Kidney epithelial cell (primary cell): ENCODE measurements around the gene DCN. TPM values are rescaled to one million over a fixed set of nuclear protein-coding genes. Genes with fewer than 3 reads are reported as not detected.
A peak's percentile ranks its signal among the peaks of the same experiment; 100 is the strongest.

Source experiments
- DNase-seq: peaks from one replicate; pipeline ENCODE4 v3.0.0-alpha.2; 2010; ENCODE audit warnings: low read depth
- H3K27me3 ChIP-seq: 2 replicates; pipeline ENCODE4 v1.6.0; 2011; ENCODE audit warnings: low read length; ENCODE audit not compliant: control insufficient read depth, insufficient read depth
- H3K36me3 ChIP-seq: 2 replicates; pipeline ENCODE4 v1.5.1; 2011; ENCODE audit warnings: low read length; ENCODE audit not compliant: control insufficient read depth, insufficient read depth
- H3K4me3 ChIP-seq: 2 replicates; pipeline ENCODE4 v1.5.1; 2011; ENCODE audit warnings: low read depth, mild to moderate bottlenecking, control low read depth, low read length
- total RNA-seq: library from RNA; depleted of rRNA; stranded (reverse); fragments of >200 nt; gene quantifications from 2 replicates; pipeline ENCODE4 v1.2.3, GENCODE V29; 2015
- TF ChIP-seq, protein P1 (sequence below): IDR thresholded peaks from 2 replicates; pipeline ENCODE4 v1.5.1; 2011; ENCODE audit warnings: mild to moderate bottlenecking, moderate library complexity, low read length, control low read depth, inconsistent platforms; ENCODE audit not compliant: insufficient read depth, poor library complexity, severe bottlenecking

DCN gene
- total RNA-seq, 1 donor from 2014 or later, result 3.1 TPM

DNA sequence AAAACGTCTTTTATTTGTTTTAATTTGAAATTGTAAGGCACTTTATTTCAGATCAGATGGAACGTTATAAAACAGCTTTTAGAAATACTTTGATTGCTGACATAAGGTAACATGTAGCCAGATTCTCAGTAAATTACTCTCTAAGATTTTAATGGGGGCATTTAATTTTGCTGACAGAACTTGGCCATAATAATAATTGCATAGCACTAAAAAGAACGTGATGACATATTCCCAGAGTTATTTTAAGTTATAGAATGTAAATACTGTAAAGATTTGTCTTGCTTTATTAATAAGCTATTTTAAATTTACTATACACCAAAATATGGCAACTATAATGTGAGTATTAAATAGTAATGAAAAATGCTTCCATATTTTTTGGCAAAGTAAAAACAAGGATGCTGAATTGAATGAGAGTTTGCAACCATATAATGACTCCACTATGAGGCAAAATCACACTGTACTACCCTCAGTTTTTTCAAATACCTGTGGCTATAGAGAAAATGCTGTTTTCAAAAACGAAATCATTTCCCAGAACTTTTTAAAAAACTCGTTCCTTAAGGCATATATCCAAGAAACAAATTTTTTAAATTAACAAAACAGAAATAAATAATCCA lies 72.2 kb downstream of the DCN start:
- TF ChIP-seq, protein P1, sequence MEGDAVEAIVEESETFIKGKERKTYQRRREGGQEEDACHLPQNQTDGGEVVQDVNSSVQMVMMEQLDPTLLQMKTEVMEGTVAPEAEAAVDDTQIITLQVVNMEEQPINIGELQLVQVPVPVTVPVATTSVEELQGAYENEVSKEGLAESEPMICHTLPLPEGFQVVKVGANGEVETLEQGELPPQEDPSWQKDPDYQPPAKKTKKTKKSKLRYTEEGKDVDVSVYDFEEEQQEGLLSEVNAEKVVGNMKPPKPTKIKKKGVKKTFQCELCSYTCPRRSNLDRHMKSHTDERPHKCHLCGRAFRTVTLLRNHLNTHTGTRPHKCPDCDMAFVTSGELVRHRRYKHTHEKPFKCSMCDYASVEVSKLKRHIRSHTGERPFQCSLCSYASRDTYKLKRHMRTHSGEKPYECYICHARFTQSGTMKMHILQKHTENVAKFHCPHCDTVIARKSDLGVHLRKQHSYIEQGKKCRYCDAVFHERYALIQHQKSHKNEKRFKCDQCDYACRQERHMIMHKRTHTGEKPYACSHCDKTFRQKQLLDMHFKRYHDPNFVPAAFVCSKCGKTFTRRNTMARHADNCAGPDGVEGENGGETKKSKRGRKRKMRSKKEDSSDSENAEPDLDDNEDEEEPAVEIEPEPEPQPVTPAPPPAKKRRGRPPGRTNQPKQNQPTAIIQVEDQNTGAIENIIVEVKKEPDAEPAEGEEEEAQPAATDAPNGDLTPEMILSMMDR, result no peak
- no peaks in the 10 kb centered on the region for H3K36me3 ChIP-seq
- DNase-seq, result no peak
- H3K4me3 ChIP-seq, result no peak overlapping the region
- no peaks in the 10 kb centered on the region for H3K27me3 ChIP-seq

DNA sequence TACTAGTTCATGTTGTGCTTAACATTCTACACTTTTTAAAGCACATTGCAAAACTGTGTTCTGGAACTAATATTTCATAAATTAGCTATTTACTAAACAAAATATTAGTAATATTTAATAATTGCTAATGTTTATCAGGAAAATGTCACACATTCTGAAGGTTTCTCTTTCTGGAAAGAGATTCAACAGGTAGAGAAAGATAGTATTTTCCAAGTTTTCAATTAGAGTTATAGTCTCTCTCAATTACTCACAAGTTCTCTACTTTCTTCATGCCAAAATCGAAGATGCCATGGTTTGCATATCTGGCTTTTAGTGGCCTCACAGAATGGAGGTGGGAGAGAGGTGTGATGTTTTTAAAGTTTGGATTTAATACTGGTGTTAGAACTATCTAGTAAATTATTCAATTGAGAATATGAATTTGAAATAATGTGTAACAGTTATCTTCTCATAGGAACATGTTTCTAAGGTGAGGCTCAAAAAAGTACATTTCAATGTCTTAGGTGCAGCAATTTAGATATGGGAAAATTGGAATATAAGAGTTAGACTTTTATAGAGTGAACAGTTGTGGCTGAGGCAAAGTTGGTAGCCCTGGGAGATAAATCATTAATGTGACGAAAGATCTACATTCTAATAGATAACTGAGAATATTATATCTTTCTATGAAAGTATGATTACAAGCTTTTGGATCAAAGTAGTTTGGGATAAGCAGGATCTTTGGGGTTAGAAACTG lies 72.9 kb downstream of the DCN start:
- Histone ChIP-seq H3K4me3 (no peak overlapping the region), H3K27me3 (no peaks in the 10 kb centered on the region), H3K36me3 (no peaks in the 10 kb centered on the region)
- TF ChIP-seq, protein P1, result no peak
- no peak for DNase-seq

DNA sequence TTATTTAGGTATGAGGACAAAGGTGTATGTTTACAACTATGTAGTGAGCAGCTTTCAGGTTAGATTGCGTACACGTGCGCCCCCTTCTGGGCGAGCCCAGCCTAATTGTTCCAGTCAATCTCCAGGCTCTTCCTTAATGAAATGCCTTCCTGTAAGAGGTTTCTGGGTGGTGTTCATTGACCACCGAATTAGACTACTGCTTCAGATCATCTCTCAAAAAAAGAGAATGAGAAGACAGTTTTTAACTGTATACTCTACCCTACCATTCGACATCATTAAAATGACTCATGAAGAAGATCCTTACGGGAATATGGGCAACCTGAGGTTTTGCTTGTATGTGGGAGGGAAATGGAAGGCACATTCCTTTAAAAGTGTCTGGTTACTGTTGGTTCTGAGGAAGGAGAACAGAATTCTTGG lies 73.5 kb downstream of the DCN start:
- Histone ChIP-seq H3K36me3 (no peaks in the 10 kb centered on the region), H3K27me3 (no peaks in the 10 kb centered on the region), H3K4me3 (no peak overlapping the region)
- TF ChIP-seq, protein P1, result peak; percentile 65
- no peak for DNase-seq

DNA sequence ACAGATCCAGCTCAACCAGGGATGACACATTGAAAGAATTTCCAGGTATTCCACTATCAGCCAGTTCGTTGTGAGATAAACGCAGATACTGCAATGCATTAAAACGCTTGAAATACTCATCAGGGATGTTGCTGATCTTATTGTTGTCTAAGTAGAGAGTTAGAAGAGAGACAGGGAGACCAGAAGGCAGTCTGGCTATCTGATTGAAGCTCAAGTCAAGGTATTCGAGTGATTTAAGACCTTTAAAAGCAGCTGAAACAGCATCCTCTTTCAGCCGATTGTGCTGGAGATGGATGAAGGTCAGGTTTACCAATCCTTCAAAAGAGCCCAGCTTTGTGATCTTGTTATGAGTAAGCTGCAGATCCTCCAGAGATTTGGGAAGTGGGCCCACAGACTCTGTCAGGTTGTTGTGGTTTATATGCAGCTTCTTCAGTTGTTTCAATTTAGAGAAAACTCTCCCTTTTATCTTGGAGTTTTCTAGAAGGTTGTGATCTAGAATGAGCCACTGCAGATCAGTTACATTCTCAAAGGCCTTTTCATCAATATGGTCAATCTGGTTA lies 74.3 kb downstream of the DCN start:
- H3K36me3 ChIP-seq, result no peaks in the 10 kb centered on the region
- no peaks in the 10 kb centered on the region for H3K27me3 ChIP-seq
- TF ChIP-seq, protein P1, result no peak
- no peak for DNase-seq
- no peak overlapping the region for H3K4me3 ChIP-seq

DNA sequence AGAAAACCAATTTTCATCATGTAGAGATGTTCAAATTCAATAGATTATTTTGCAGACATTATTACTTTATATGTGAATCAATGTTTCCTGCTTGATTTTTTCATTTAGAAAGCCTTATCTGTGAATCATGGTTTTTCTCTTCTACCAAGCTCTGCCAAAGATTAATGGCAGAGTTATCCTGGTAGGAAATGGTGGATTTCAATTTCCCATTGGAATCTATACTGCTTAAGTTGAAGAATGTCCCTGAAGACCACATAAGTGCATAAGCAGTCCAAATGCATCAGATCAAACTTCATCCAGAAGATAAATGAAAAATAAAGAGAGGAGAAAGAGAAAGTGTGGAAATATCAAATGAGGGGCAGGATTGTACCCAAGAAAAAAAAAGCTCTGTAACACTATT lies 76.3 kb downstream of the DCN start:
- DNase-seq, result no peak
- no peak overlapping the region for H3K4me3 ChIP-seq
- no peaks in the 10 kb centered on the region for H3K27me3 ChIP-seq
- TF ChIP-seq, protein P1, result no peak
- H3K36me3 ChIP-seq, result no peaks in the 10 kb centered on the region

DNA sequence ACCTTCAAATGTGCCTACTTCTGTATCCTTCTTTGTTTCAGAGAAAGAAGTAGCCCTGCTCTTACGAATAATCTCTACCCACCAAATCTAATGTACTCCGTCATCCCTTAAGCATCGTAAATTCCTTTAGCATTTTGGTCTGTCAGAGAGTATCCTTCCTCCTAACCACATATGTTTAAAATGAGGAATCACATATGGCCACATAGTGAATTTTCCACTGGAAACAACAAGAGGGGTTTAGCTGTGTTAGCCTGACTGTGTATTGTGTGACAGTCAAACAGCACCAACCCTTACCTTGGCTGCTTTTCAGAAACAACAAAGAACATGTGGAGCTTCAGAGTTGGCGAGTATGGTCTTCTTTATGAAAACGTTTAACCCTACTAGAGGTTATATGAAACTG lies 76.8 kb downstream of the DCN start:
- Histone ChIP-seq H3K36me3 (no peaks in the 10 kb centered on the region), H3K4me3 (no peak overlapping the region), H3K27me3 (no peaks in the 10 kb centered on the region)
- no peak for DNase-seq
- TF ChIP-seq, protein P1, result no peak
